Ectodermal cell (in vitro differentiated cells): ENCODE results near the gene CEP20.

ENCODE experiments used
- H3K27ac ChIP-seq: 2 replicates; pipeline ENCODE4 v1.7.0; 2013; ENCODE audit warnings: mild to moderate bottlenecking, low read depth, low read length; ENCODE audit not compliant: insufficient read depth, poor library complexity, severe bottlenecking
- H3K27me3 ChIP-seq: 2 replicates; pipeline ENCODE4 v1.7.0; 2013; ENCODE audit warnings: mild to moderate bottlenecking, low read length; ENCODE audit not compliant: insufficient read depth, control insufficient read depth, poor library complexity, severe bottlenecking
- H3K36me3 ChIP-seq: one replicate; pipeline ENCODE4 v1.7.0; 2013; ENCODE audit warnings: low read length; ENCODE audit not compliant: control insufficient read depth, insufficient read depth
- H3K4me1 ChIP-seq: one replicate; pipeline ENCODE4 v1.7.0; 2013; ENCODE audit warnings: low read length; ENCODE audit not compliant: control insufficient read depth, insufficient read depth
- H3K4me3 ChIP-seq: 2 replicates; pipeline ENCODE4 v1.7.0; 2013; ENCODE audit warnings: low read depth, low read length, control low read depth; ENCODE audit not compliant: insufficient read depth
- H3K9me3 ChIP-seq: 2 replicates; pipeline ENCODE4 v1.7.0; 2013; ENCODE audit warnings: mild to moderate bottlenecking, low read length, moderate library complexity; ENCODE audit not compliant: control insufficient read depth
- WGBS, 2 experiments: methylation state at CpG; one replicate each; pipeline ENCODE4 v1.1.7; 2013; ENCODE audit warnings: missing lambda C conversion rate in 2 of 2; 5-methylcytosine and 5-hydroxymethylcytosine counted together

The CEP20 gene

DNA sequence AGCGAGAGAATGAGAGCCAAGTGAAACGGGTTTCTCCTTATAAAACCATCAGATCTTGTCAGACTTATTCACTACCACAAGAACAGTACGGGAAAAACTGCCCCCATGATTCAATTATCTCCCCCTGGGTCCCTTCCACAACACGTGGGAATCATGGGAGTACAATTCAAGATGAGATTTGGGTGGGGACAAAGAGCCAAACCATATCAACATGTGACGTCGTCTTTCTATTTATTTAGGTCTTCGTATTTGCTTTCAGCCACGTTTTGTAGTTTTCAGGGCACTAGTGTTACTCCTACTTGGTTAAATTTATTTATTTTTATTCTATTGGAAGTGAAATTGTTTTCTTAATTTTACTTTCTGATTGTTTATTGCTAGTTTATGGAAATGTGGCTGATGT, 27.9 kb upstream of the CEP20 start:
- Histone ChIP-seq H3K27me3 (no peaks in the 10 kb centered on the region), H3K4me1 (no peaks in the 10 kb centered on the region), H3K27ac (no peak overlapping the region), H3K36me3 (no peaks in the 10 kb centered on the region), H3K4me3 (no peak overlapping the region), H3K9me3 (no peaks in the 10 kb centered on the region)
- WGBS, 2 experiments = 84 to 91% methylated on average over 8 of the region's 8 CpGs

- Histone ChIP-seq H3K4me3 (no peak overlapping the region), H3K9me3 (no peaks in the 10 kb centered on the region), H3K27me3 (no peaks in the 10 kb centered on the region), H3K36me3 (no peaks in the 10 kb centered on the region), H3K4me1 (no peaks in the 10 kb centered on the region), H3K27ac (no peak overlapping the region)
- WGBS, 2 experiments = 90 to 94% methylated on average over 4 to 5 of the region's 5 CpGs
Observed at GRCh38 chr16:15915555-15916081, 27.2 kb upstream of the CEP20 start.

DNA sequence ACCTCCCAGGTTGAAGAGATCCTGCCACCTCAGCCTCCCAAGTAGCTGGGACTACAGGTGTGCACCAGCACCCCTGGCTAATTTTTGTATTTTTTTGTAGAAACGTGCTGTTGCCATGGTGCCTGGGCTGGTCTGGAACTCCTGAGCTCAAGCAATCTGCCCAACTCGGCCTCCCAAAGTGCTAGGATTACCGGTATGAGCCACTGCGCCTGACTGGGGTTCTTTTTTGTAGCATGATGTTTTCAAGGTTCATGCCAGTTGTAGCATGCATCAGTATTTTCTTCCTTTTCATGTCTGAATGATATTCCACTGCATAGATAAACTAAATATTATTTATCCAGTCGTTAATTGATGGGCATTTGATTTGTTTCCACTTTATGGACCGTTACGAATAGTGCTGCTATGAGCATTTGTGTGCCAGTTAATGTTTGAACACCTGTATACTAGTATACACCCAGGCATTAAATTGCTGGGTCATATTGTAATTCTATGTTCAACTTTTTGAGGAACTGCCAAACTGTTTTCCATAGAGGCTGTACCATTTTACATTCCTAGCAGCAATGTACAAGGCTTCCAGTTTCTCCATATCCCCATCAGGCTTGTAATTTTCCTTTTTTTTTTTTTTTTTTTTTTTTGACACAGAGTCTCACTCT, 24.8 kb upstream of the CEP20 start:
- H3K4me3 ChIP-seq = no peak overlapping the region

GRCh38 chr16:15911198-15911597, 22.8 kb upstream of the CEP20 start:
- no peaks in the 10 kb centered on the region for H3K4me1 ChIP-seq
- WGBS, 2 experiments = 92 to 97% methylated on average over 3 of the region's 3 CpGs

More for the DNA sequence above, 24.8 kb upstream of the CEP20 start:
- H3K9me3 ChIP-seq = no peaks in the 10 kb centered on the region
- no peaks in the 10 kb centered on the region for H3K36me3 ChIP-seq
- WGBS, 2 experiments = 89 to 91% methylated on average over 7 of the region's 7 CpGs
- no peak overlapping the region for H3K27ac ChIP-seq
- H3K27me3 ChIP-seq = no peaks in the 10 kb centered on the region
- H3K4me1 ChIP-seq = no peaks in the 10 kb centered on the region

GRCh38 chr16:15907863-15908478, 19.6 kb upstream of the CEP20 start:
- Histone ChIP-seq H3K4me1 (no peaks in the 10 kb centered on the region), H3K27ac (no peak overlapping the region), H3K4me3 (no peak overlapping the region), H3K36me3 (no peaks in the 10 kb centered on the region), H3K27me3 (no peaks in the 10 kb centered on the region), H3K9me3 (no peaks in the 10 kb centered on the region)
- WGBS, 2 experiments = 85 to 90% methylated on average over 7 of the region's 7 CpGs

More at GRCh38 chr16:15911198-15911597, 22.8 kb upstream of the CEP20 start:
- no peaks in the 10 kb centered on the region for H3K9me3 ChIP-seq
- no peak overlapping the region for H3K27ac ChIP-seq
- no peaks in the 10 kb centered on the region for H3K36me3 ChIP-seq
- H3K27me3 ChIP-seq = no peaks in the 10 kb centered on the region
- H3K4me3 ChIP-seq = no peak overlapping the region

- Histone ChIP-seq H3K4me3 (no peak overlapping the region), H3K9me3 (no peaks in the 10 kb centered on the region), H3K36me3 (no peaks in the 10 kb centered on the region), H3K27ac (no peak overlapping the region), H3K4me1 (no peaks in the 10 kb centered on the region), H3K27me3 (no peaks in the 10 kb centered on the region)
- WGBS, 2 experiments = 90 to 91% methylated on average over 2 of the region's 2 CpGs
Observed at GRCh38 chr16:15906439-15906838, 18.0 kb upstream of the CEP20 start.

DNA sequence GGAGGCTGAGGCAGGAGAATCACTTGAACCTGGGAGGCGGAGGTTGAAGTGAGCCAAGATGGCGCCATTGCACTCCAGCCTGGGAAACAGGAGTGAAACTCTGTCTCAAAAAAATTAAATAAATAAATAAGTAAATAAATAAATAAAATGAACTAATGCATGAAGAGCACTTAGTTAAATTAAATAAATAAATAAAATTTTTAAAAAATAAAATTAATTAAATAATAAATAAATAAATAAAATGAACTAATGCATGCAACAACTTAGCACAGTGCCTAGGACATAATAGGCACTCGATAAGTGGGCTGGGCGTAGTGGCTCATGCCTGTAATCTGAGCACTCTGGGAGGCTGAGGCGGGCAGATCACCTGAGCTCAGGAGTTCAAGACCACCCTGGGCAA, 15.6 kb upstream of the CEP20 start:
- H3K4me3 ChIP-seq = no peak overlapping the region
- H3K4me1 ChIP-seq = no peaks in the 10 kb centered on the region
- no peaks in the 10 kb centered on the region for H3K27me3 ChIP-seq
- no peaks in the 10 kb centered on the region for H3K9me3 ChIP-seq
- no peak overlapping the region for H3K27ac ChIP-seq
- H3K36me3 ChIP-seq = no peaks in the 10 kb centered on the region
- WGBS, 2 experiments = 96 to 97% methylated on average over 4 to 5 of the region's 5 CpGs

DNA sequence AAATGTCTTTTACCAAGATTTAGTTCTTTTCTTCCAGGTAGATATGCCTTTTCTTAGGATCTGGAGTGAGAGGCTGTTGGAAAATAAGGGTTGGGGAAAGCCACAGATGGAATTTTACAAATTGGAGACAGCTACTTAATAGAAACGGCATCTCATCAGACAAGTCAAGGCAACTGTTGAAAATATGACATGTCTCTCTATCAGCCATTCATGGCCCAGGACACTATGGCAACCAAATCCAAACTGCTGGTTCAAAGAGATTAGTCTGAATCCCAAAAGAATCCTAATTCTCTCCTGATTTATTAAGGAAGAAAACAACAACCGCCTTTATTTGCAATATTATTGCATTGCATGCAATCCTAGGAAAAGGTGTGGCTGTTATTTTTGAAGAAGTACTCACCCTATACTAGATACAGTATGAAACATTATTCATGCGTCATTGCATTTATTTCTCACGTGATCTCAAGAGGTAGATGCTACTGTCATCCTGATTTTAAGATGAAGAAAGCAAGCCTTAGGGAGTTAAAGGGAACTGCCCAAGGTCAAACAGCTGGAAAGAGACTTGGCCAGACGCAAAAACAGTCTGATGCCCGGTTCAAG, 12.6 kb upstream of the CEP20 start:
- 91 to 93% methylated on average over 5 to 6 of the region's 6 CpGs for WGBS, 2 experiments
- no peaks in the 10 kb centered on the region for H3K4me1 ChIP-seq
- no peaks in the 10 kb centered on the region for H3K9me3 ChIP-seq
- no peak overlapping the region for H3K4me3 ChIP-seq
- no peaks in the 10 kb centered on the region for H3K36me3 ChIP-seq
- no peak overlapping the region for H3K27ac ChIP-seq
- no peaks in the 10 kb centered on the region for H3K27me3 ChIP-seq

GRCh38 chr16:15900357-15900756, 12.0 kb upstream of the CEP20 start:
- no peaks in the 10 kb centered on the region for H3K27me3 ChIP-seq
- H3K4me3 ChIP-seq = no peak overlapping the region
- H3K9me3 ChIP-seq = no peaks in the 10 kb centered on the region
- WGBS, 2 experiments = 89 to 92% methylated on average over 3 of the region's 3 CpGs
- no peak overlapping the region for H3K27ac ChIP-seq
- H3K4me1 ChIP-seq = no peaks in the 10 kb centered on the region
- no peaks in the 10 kb centered on the region for H3K36me3 ChIP-seq

DNA sequence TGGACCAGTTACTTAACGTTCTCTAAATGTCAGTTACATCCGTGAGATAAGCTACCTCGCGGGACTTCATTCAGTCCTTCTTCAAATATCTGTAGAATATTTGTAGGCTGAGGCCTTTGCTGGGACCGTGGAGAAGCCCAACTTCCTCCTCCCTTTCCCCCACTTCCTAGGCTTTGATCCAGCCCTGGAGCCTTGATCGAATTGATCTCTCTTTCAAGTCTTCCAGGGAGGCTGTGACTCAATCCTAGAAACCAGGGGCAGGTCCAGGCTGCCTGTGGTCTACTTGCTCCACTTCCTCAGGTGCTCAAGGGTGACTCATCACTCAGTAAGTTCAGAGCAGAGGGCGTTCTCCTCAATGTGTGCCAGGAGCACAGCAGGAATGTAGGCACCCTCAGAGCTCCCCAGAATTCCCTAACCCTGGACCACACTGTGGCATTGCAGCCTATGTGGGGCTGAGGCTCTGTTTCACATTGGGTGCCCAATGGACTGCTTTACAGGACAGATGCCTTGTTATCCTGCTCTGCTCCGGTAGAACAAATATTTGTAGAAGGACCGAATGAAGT, 11.2 kb upstream of the CEP20 start:
- no peak overlapping the region for H3K27ac ChIP-seq
- no peaks in the 10 kb centered on the region for H3K4me1 ChIP-seq

More for the DNA sequence above, 11.2 kb upstream of the CEP20 start:
- Histone ChIP-seq H3K36me3 (no peaks in the 10 kb centered on the region), H3K9me3 (no peaks in the 10 kb centered on the region), H3K4me3 (no peak overlapping the region), H3K27me3 (no peaks in the 10 kb centered on the region)
- WGBS, 2 experiments = 83 to 87% methylated on average over 9 of the region's 9 CpGs
